HepG2 (cell line): ENCODE data around the gene ALPK3. TPM values are rescaled to one million over a fixed set of nuclear protein-coding genes. Genes with fewer than 3 reads are reported as not detected.
A peak's percentile ranks its signal among the peaks of the same experiment; 100 is the strongest.

ENCODE experiments used
- DNMT3B ChIP-seq: conservative IDR thresholded peaks from 2 replicates; pipeline ENCODE4 v1.6.1; 2016; ENCODE audit warnings: missing biosample characterization, control low read depth
- ELF4 ChIP-seq: sonication (generic); formaldehyde crosslinking; IDR thresholded peaks from 2 replicates; pipeline ENCODE4 v1.5.0; 2020; ENCODE audit warnings: missing genetic modification reagents, mild to moderate bottlenecking, moderate library complexity, borderline replicate concordance
- IRF2 ChIP-seq: IDR thresholded peaks from 2 replicates; pipeline ENCODE4 v1.6.1; 2018; ENCODE audit warnings: missing genetic modification reagents, missing compliant biosample characterization
- IRX3 ChIP-seq: sonication (generic); formaldehyde crosslinking; IDR thresholded peaks from 2 replicates; pipeline ENCODE4 v1.8.1; 2023; ENCODE audit warnings: mild to moderate bottlenecking, low read depth, missing genetic modification reagents, borderline replicate concordance
- KDM2A ChIP-seq: sonication (generic); formaldehyde crosslinking; IDR thresholded peaks from 2 replicates; pipeline ENCODE4 v1.4.0; 2020; ENCODE audit warnings: low read depth, missing genetic modification reagents, borderline replicate concordance
- KMT2B ChIP-seq: IDR thresholded peaks from 2 replicates; pipeline ENCODE4 v1.6.1; 2016; ENCODE audit warnings: missing genetic modification reagents, missing compliant biosample characterization
- MXI1 ChIP-seq: IDR thresholded peaks from 3 replicates; pipeline ENCODE4 v1.6.1; 2012; ENCODE audit warnings: low read depth, low read length, inconsistent platforms, borderline replicate concordance
- MYC ChIP-seq: sonication (generic); formaldehyde crosslinking; IDR thresholded peaks from 2 replicates; pipeline ENCODE4 v1.9.0; 2021; ENCODE audit warnings: missing genetic modification reagents, borderline replicate concordance
- NPAS2 ChIP-seq: sonication (generic); formaldehyde crosslinking; IDR thresholded peaks from 2 replicates; pipeline ENCODE4 v1.8.0; 2022; ENCODE audit warnings: mild to moderate bottlenecking, missing genetic modification reagents, borderline replicate concordance
- PCBP2 ChIP-seq: fragments of 200-400 bp; formaldehyde crosslinking; optimal IDR thresholded peaks from 2 replicates; pipeline ENCODE3; 2018; ENCODE audit warnings: low read length, low read depth; ENCODE audit not compliant: poor library complexity, severe bottlenecking
- SRSF4 ChIP-seq: fragments of 200-400 bp; formaldehyde crosslinking; IDR thresholded peaks from one replicate; pipeline ENCODE4 v1.6.1; 2018; ENCODE audit warnings: mild to moderate bottlenecking, low read depth, low read length, moderate library complexity; ENCODE audit not compliant: poor library complexity, severe bottlenecking
- SYNCRIP ChIP-seq: fragments of 200-400 bp; formaldehyde crosslinking; IDR thresholded peaks from 2 replicates; pipeline ENCODE4 v1.6.1; 2018; ENCODE audit warnings: mild to moderate bottlenecking, low read depth, low read length; ENCODE audit not compliant: insufficient read depth
- THAP11 ChIP-seq: IDR thresholded peaks from 2 replicates; pipeline ENCODE4 v1.6.1; 2016; ENCODE audit warnings: missing biosample characterization, missing genetic modification reagents
- TOE1 ChIP-seq: sonication (generic); formaldehyde crosslinking; IDR thresholded peaks from 2 replicates; pipeline ENCODE4 v1.4.0; 2020; ENCODE audit warnings: mild to moderate bottlenecking, missing genetic modification reagents
- ZNF317 ChIP-seq: sonication (generic); formaldehyde crosslinking; IDR thresholded peaks from 2 replicates; pipeline ENCODE4 v1.5.0; 2020; ENCODE audit warnings: mild to moderate bottlenecking, missing genetic modification reagents
- ZNF629 ChIP-seq: sonication (generic); formaldehyde crosslinking; conservative IDR thresholded peaks from 2 replicates; pipeline ENCODE4 v1.5.0; 2020; ENCODE audit warnings: missing genetic modification reagents
- polyA plus RNA-seq, 8 experiments: library from polyadenylated mRNA; depleted of rRNA in 3 of 8; stranded (reverse) in 7 of 8; unstranded in 1 of 8; fragments of >200 nt; fragmentation: Illumina TruSeq in 4 of 8; extraction: Trizol in 4 of 8; gene quantifications; 2 replicates each; pipeline versions ENCODE4 v1.2.1 to v1.2.3, GENCODE V29; 2011 to 2016; ENCODE audit warnings: low read depth in 4 of 8, missing spikeins in 1 of 8, mixed read lengths in 1 of 8; ENCODE audit not compliant: insufficient read depth in 1 of 8
- total RNA-seq, 5 experiments: library from RNA; depleted of rRNA; stranded (reverse); fragments of >200 nt; fragmentation: Illumina TruSeq; extraction: Trizol; gene quantifications; 2 replicates each; pipeline ENCODE4 v1.2.3, GENCODE V29; 2016; ENCODE audit warnings: low read depth in 1 of 5
- TF ChIP-seq, protein P1 (sequence below): sonication (generic); formaldehyde crosslinking; IDR thresholded peaks from 2 replicates; pipeline ENCODE4 v1.8.0; 2022; ENCODE audit warnings: missing genetic modification reagents, low read depth, mild to moderate bottlenecking, borderline replicate concordance
- TF ChIP-seq, protein P2 (sequence below): IDR thresholded peaks from 2 replicates; pipeline ENCODE4 v1.6.1; 2016; ENCODE audit warnings: low read depth, control low read depth
- TF ChIP-seq, protein P3 (sequence below): sonication (generic); formaldehyde crosslinking; IDR thresholded peaks from 2 replicates; pipeline ENCODE4 v1.8.0; 2022; ENCODE audit warnings: mild to moderate bottlenecking, missing genetic modification reagents, borderline replicate concordance
- TF ChIP-seq, protein P4 (sequence below): IDR thresholded peaks from 2 replicates; pipeline ENCODE4 v1.6.1; 2016; ENCODE audit warnings: missing genetic modification reagents, missing compliant biosample characterization
- TF ChIP-seq, protein P5 (sequence below): sonication (generic); formaldehyde crosslinking; IDR thresholded peaks from 2 replicates; pipeline ENCODE4 v1.4.0; 2020; ENCODE audit warnings: missing genetic modification reagents
- TF ChIP-seq, protein P6 (sequence below): IDR thresholded peaks from 2 replicates; pipeline ENCODE4 v1.6.1; 2016; ENCODE audit warnings: missing compliant biosample characterization, missing genetic modification reagents, borderline replicate concordance

ALPK3 gene
- total and polyA plus RNA-seq, 2 of the 13 experiments (the other 11 are each of a cell fraction or from before 2014, with no cell fraction given), result 0.04 to 0.42 TPM

GRCh38 chr15:84911879-84912660, 94.9 kb downstream of the ALPK3 start (continued):
- TF ChIP-seq SRSF4, result no peak
- TF ChIP-seq, protein P1, sequence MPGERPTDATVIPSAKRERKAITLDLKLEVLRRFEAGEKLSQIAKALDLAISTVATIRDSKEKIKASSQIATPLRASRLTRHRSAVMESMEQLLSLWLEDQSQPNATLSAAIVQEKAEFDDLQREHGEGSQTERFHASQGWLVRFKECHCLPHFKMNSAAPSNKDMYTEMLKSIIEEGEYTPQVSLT (CRISPR knock-in tag), result no peak
- TF ChIP-seq PCBP2, result no peak
- no peak for TF ChIP-seq DNMT3B (CRISPR knock-in tag)
- TF ChIP-seq KMT2B, result no peak
- TF ChIP-seq MYC (CRISPR knock-in tag), result peak; percentile 69; the same call in 1 of the 2 replicates
- no peak for TF ChIP-seq IRX3 (CRISPR knock-in tag)
- TF ChIP-seq, protein P2, sequence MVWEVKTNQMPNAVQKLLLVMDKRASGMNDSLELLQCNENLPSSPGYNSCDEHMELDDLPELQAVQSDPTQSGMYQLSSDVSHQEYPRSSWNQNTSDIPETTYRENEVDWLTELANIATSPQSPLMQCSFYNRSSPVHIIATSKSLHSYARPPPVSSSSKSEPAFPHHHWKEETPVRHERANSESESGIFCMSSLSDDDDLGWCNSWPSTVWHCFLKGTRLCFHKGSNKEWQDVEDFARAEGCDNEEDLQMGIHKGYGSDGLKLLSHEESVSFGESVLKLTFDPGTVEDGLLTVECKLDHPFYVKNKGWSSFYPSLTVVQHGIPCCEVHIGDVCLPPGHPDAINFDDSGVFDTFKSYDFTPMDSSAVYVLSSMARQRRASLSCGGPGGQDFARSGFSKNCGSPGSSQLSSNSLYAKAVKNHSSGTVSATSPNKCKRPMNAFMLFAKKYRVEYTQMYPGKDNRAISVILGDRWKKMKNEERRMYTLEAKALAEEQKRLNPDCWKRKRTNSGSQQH (CRISPR knock-in tag), result no peak
- no peak for TF ChIP-seq NPAS2 (CRISPR knock-in tag)
- TF ChIP-seq, protein P3, sequence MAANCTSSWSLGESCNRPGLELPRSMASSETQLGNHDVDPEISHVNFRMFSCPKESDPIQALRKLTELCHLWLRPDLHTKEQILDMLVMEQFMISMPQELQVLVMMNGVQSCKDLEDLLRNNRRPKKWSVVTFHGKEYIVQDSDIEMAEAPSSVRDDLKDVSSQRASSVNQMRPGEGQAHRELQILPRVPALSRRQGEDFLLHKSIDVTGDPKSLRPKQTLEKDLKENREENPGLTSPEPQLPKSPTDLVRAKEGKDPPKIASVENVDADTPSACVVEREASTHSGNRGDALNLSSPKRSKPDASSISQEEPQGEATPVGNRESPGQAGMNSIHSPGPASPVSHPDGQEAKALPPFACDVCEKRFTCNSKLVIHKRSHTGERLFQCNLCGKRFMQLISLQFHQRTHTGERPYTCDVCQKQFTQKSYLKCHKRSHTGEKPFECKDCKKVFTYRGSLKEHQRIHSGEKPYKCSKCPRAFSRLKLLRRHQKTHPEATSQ (CRISPR knock-in tag), result no peak
- TF ChIP-seq, protein P4, sequence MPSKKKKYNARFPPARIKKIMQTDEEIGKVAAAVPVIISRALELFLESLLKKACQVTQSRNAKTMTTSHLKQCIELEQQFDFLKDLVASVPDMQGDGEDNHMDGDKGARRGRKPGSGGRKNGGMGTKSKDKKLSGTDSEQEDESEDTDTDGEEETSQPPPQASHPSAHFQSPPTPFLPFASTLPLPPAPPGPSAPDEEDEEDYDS (CRISPR knock-in tag), result peak; percentile 64
- TF ChIP-seq, protein P5, sequence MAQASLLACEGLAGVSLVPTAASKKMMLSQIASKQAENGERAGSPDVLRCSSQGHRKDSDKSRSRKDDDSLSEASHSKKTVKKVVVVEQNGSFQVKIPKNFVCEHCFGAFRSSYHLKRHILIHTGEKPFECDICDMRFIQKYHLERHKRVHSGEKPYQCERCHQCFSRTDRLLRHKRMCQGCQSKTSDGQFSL (CRISPR knock-in tag), result no peak
- TF ChIP-seq, protein P6, sequence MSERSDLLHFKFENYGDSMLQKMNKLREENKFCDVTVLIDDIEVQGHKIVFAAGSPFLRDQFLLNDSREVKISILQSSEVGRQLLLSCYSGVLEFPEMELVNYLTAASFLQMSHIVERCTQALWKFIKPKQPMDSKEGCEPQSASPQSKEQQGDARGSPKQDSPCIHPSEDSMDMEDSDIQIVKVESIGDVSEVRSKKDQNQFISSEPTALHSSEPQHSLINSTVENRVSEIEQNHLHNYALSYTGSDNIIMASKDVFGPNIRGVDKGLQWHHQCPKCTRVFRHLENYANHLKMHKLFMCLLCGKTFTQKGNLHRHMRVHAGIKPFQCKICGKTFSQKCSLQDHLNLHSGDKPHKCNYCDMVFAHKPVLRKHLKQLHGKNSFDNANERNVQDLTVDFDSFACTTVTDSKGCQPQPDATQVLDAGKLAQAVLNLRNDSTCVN (CRISPR knock-in tag), result peak; percentile 65; the same call in 1 of the 2 replicates
- TF ChIP-seq THAP11, result no peak
- 0 out of 2 replicates have a peak, but pooled peaks have one; percentile 22 for TF ChIP-seq KDM2A (CRISPR knock-in tag)
- TF ChIP-seq ELF4 (CRISPR knock-in tag), result no peak
- no peak for TF ChIP-seq ZNF629 (CRISPR knock-in tag)
- TF ChIP-seq TOE1 (CRISPR knock-in tag), result no peak
- peak; percentile 20; the same call in 1 of the 3 replicates for TF ChIP-seq MXI1
- TF ChIP-seq ZNF317 (CRISPR knock-in tag), result no peak
- TF ChIP-seq SYNCRIP, result no peak
- peak; percentile 10; the same call in 1 of the 2 replicates for TF ChIP-seq IRF2 (CRISPR knock-in tag)
